Measurements from ENCODE around the gene FAM163B.

- TF ChIP-seq CTCF (IDR thresholded peaks at IDR 0.05; ENCODE audit: insufficient read depth, low read length), result no peak
- TF ChIP-seq POLR2AphosphoS5 (IDR thresholded peaks at IDR 0.05; ENCODE audit: low read depth), result no peak
These were observed 46.4 kb downstream of the FAM163B start for GRCh38 chr9:133562611-133563290.
